ENCODE data around the gene SDSL.

DNA sequence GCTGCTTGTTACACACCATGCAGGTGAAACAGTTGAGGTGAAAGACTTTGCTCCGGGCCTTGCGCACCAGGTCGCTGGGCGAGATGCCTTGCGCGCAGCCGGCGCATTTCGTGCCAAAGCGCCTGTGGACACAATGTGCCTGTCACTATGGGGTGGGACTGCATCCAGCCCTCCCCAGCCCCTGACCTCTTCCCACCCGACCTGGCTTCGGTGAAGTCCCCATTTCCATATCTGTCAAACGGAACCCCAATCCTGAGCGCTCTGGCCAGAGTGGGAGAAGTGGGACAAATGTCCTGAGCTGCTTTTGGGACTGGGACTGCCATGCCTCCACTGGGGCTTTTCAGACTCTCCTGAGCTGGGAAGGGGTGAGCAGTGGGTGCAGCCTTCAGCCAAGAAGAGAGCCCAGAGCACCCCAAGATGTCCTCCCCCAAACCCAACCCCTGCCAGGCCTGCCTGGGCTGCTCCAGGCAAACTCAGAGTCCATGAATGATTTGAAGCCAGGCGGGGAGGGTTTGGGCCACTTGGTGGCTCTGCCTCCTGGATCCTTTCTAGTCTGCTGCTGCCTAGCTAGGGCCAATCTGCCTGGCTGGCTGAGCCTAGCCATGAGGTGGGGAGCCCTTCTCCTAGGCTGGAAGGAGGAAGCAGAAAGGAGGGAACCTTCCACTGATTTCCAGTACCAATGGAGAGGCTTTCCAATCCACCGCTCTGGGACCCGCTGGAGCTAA lies 47.2 kb downstream of the SDSL start:
- TF ChIP-seq, protein P1, sequence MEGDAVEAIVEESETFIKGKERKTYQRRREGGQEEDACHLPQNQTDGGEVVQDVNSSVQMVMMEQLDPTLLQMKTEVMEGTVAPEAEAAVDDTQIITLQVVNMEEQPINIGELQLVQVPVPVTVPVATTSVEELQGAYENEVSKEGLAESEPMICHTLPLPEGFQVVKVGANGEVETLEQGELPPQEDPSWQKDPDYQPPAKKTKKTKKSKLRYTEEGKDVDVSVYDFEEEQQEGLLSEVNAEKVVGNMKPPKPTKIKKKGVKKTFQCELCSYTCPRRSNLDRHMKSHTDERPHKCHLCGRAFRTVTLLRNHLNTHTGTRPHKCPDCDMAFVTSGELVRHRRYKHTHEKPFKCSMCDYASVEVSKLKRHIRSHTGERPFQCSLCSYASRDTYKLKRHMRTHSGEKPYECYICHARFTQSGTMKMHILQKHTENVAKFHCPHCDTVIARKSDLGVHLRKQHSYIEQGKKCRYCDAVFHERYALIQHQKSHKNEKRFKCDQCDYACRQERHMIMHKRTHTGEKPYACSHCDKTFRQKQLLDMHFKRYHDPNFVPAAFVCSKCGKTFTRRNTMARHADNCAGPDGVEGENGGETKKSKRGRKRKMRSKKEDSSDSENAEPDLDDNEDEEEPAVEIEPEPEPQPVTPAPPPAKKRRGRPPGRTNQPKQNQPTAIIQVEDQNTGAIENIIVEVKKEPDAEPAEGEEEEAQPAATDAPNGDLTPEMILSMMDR (conservative IDR thresholded peaks at IDR 0.05; ENCODE audit: low read depth, low read length) = no peak
- no peak for TF ChIP-seq SMC3 (IDR thresholded peaks at IDR 0.05; ENCODE audit: low read depth, low read length)
- TF ChIP-seq POLR2A (IDR thresholded peaks at IDR 0.05; ENCODE audit: low read depth, low read length) = no peak
- no peak for TF ChIP-seq CEBPB (IDR thresholded peaks at IDR 0.05; ENCODE audit: low read depth, low read length)
- TF ChIP-seq RAD21 (IDR thresholded peaks at IDR 0.05; ENCODE audit: low read length) = no peak
- no peak for TF ChIP-seq MXI1 (IDR thresholded peaks at IDR 0.05; ENCODE audit: borderline replicate concordance, low read depth, low read length)
- TF ChIP-seq MAFK (IDR thresholded peaks at IDR 0.05; ENCODE audit: low read depth, low read length) = no peak
- TF ChIP-seq, protein P2, sequence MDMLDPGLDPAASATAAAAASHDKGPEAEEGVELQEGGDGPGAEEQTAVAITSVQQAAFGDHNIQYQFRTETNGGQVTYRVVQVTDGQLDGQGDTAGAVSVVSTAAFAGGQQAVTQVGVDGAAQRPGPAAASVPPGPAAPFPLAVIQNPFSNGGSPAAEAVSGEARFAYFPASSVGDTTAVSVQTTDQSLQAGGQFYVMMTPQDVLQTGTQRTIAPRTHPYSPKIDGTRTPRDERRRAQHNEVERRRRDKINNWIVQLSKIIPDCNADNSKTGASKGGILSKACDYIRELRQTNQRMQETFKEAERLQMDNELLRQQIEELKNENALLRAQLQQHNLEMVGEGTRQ (IDR thresholded peaks at IDR 0.05; ENCODE audit: low read depth, low read length) = no peak
